Measurements from ENCODE around the gene OXGR1. TPM values are rescaled to one million over a fixed set of nuclear protein-coding genes. Genes with fewer than 3 reads are reported as not detected.

Gene OXGR1
- polyA plus RNA-seq, 1 donor (not counting 4 experiments of a cell fraction or from before 2014, with no cell fraction given): not detected

DNA sequence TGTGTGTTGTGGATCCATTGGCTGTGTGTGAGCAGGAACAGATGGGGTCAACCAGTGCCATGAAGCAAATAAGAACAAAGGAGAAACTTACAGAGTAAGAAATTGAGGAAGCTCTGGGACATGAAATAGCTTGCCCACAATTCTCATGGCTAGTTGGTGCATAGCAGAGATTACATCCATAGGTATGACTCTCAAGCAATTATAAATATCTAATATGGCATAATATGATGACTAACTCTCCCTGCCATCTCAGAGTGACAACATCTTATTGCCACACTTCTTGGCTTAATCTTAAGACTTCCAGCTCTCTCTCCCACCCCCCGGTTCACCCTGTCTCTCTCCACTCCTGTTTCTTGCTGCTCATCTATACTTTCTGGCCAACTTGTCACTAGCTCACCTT is 53.3 kb downstream of the OXGR1 start:
- H3K4me2 ChIP-seq (ENCODE audit: control insufficient read depth, extremely low read depth, insufficient read depth, low read depth, low read length): no peak overlapping the region
- DNase-seq (ENCODE audit: low read depth, low spot score) (no peak), FAIRE-seq (no peak)
- no peaks in the 10 kb centered on the region for H3K4me1 ChIP-seq (ENCODE audit: control insufficient read depth, extremely low read depth, insufficient read depth, low read length)
- H3K4me3 ChIP-seq (ENCODE audit: control insufficient read depth in 2 of 3, extremely low read depth in 1 of 3, insufficient read depth in 2 of 3, low read depth in 1 of 3, low read length in 3 of 3): no peak overlapping the region
- no peaks in the 10 kb centered on the region for H3K36me3 ChIP-seq (ENCODE audit: control insufficient read depth in 2 of 2, extremely low read depth in 1 of 2, insufficient read depth in 2 of 2, low read length in 2 of 2)
- no peaks in the 10 kb centered on the region for H3K9me3 ChIP-seq (ENCODE audit: control insufficient read depth, low read depth, low read length)
- no peaks in the 10 kb centered on the region for H3K9me1 ChIP-seq (ENCODE audit: control insufficient read depth, extremely low read depth, insufficient read depth, low read length)
- dilution Hi-C loops (cut with MboI; ENCODE audit: extremely low pct_ligation_motif_present, low sequenced_read_pairs): no loop called here
- H3K27me3 ChIP-seq (ENCODE audit: control insufficient read depth, extremely low read depth, insufficient read depth, low read length): no peaks in the 10 kb centered on the region
- no peak overlapping the region for H2AFZ ChIP-seq (ENCODE audit: control insufficient read depth, low read length)
- no peaks in the 10 kb centered on the region for H4K20me1 ChIP-seq (ENCODE audit: control insufficient read depth, extremely low read depth, insufficient read depth, low read length)
- no peaks in the 10 kb centered on the region for H3K79me2 ChIP-seq (ENCODE audit: control insufficient read depth, insufficient read depth, low read length)
- H3K27ac ChIP-seq (ENCODE audit: control insufficient read depth, insufficient read depth, low read length): no peak overlapping the region
- TF ChIP-seq, protein P1, sequence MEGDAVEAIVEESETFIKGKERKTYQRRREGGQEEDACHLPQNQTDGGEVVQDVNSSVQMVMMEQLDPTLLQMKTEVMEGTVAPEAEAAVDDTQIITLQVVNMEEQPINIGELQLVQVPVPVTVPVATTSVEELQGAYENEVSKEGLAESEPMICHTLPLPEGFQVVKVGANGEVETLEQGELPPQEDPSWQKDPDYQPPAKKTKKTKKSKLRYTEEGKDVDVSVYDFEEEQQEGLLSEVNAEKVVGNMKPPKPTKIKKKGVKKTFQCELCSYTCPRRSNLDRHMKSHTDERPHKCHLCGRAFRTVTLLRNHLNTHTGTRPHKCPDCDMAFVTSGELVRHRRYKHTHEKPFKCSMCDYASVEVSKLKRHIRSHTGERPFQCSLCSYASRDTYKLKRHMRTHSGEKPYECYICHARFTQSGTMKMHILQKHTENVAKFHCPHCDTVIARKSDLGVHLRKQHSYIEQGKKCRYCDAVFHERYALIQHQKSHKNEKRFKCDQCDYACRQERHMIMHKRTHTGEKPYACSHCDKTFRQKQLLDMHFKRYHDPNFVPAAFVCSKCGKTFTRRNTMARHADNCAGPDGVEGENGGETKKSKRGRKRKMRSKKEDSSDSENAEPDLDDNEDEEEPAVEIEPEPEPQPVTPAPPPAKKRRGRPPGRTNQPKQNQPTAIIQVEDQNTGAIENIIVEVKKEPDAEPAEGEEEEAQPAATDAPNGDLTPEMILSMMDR (optimal IDR thresholded peaks at IDR 0.05 in 1 of 3, IDR thresholded peaks at IDR 0.05 in 1 of 3, conservative IDR thresholded peaks at IDR 0.05 in 1 of 3; ENCODE audit: extremely low read depth in 1 of 3, insufficient read depth in 2 of 3, low read length in 3 of 3): no peak
- TF ChIP-seq EZH2 (IDR thresholded peaks at IDR 0.05; ENCODE audit: low read length): no peak
- no peak overlapping the region for H3K9ac ChIP-seq (ENCODE audit: control insufficient read depth, extremely low read depth, insufficient read depth, low read length)

DNA sequence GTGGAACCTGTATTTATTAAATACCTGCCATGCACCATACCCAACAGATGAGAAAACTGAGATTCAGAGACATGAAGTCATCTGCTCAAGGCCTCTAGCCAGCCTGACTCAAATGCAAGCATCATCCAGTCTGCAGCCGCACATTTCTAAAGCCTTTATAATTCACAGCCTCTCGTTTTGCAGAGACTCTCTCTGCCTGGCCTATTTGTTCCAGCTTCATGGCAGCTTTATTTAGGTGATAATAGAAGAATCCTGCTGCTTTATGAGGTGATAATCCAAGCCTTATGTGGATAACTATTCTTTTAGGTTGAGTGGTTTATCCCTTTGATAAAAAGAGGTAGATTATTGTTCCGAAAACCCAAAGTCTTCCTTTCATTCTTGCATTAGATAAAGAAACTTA is 58.4 kb downstream of the OXGR1 start:
- H2AFZ ChIP-seq (ENCODE audit: control insufficient read depth, low read length): no peak overlapping the region
- no peaks in the 10 kb centered on the region for H3K9me3 ChIP-seq (ENCODE audit: control insufficient read depth, low read depth, low read length)
- no peaks in the 10 kb centered on the region for H3K27me3 ChIP-seq (ENCODE audit: control insufficient read depth, extremely low read depth, insufficient read depth, low read length)
- H3K36me3 ChIP-seq (ENCODE audit: control insufficient read depth in 2 of 2, extremely low read depth in 1 of 2, insufficient read depth in 2 of 2, low read length in 2 of 2): no peaks in the 10 kb centered on the region
- no peaks in the 10 kb centered on the region for H3K4me1 ChIP-seq (ENCODE audit: control insufficient read depth, extremely low read depth, insufficient read depth, low read length)
- H3K9me1 ChIP-seq (ENCODE audit: control insufficient read depth, extremely low read depth, insufficient read depth, low read length): no peaks in the 10 kb centered on the region
- dilution Hi-C loops (cut with MboI; ENCODE audit: extremely low pct_ligation_motif_present, low sequenced_read_pairs): no loop called here
- no peak for FAIRE-seq
- H4K20me1 ChIP-seq (ENCODE audit: control insufficient read depth, extremely low read depth, insufficient read depth, low read length): no peaks in the 10 kb centered on the region
- H3K79me2 ChIP-seq (ENCODE audit: control insufficient read depth, insufficient read depth, low read length): no peaks in the 10 kb centered on the region
- H3K4me2 ChIP-seq (ENCODE audit: control insufficient read depth, extremely low read depth, insufficient read depth, low read depth, low read length): no peak overlapping the region
- no peak overlapping the region for H3K4me3 ChIP-seq (ENCODE audit: control insufficient read depth in 2 of 3, extremely low read depth in 1 of 3, insufficient read depth in 2 of 3, low read depth in 1 of 3, low read length in 3 of 3)
- TF ChIP-seq, protein P1 (optimal IDR thresholded peaks at IDR 0.05 in 1 of 3, IDR thresholded peaks at IDR 0.05 in 1 of 3, conservative IDR thresholded peaks at IDR 0.05 in 1 of 3; ENCODE audit: extremely low read depth in 1 of 3, insufficient read depth in 2 of 3, low read length in 3 of 3): no peak
- TF ChIP-seq EZH2 (IDR thresholded peaks at IDR 0.05; ENCODE audit: low read length): no peak
- no peak for DNase-seq (ENCODE audit: low read depth, low spot score)
- no peak overlapping the region for H3K9ac ChIP-seq (ENCODE audit: control insufficient read depth, extremely low read depth, insufficient read depth, low read length)
- H3K27ac ChIP-seq (ENCODE audit: control insufficient read depth, insufficient read depth, low read length): no peak overlapping the region

Small RNA genes lying within 50 kb of the gene (small RNA-seq; reads per million reads assigned to genes)
- 0 reads per million in 3 experiments for gene RN7SKP7 (ENCODE audit: insufficient read length in 3 of 3, low read depth in 3 of 3, low replicate concordance in 1 of 3)

Other genes with a start within 250 kb of the OXGR1 start
- 19.3 to 28.4 TPM (median 22.2 TPM) in 3 replicates for gene MBNL2, start 227.9 kb upstream of the OXGR1 start, polyA plus RNA-seq

Measured in keratinocyte (primary cell).